Trophoblast cell (in vitro differentiated cells and primary cell): ENCODE results near the gene ANKUB1.

Source experiments
- DNase-seq, 2 donors: peaks; one replicate each; pipeline ENCODE4 v3.0.0-alpha.2; 2016
- H2AFZ ChIP-seq: 2 replicates; pipeline ENCODE4 v1.6.1; 2013; ENCODE audit warnings: low read length, moderate library complexity, mild to moderate bottlenecking; ENCODE audit not compliant: insufficient read depth, poor library complexity
- H2AK5ac ChIP-seq: 2 replicates; pipeline ENCODE4 v1.6.1; 2013; ENCODE audit warnings: mild to moderate bottlenecking, low read length
- H2BK120ac ChIP-seq: 2 replicates; pipeline ENCODE4 v1.6.1; 2013; ENCODE audit warnings: low read length, mild to moderate bottlenecking, moderate library complexity; ENCODE audit not compliant: insufficient read depth, poor library complexity
- H2BK12ac ChIP-seq: 2 replicates; pipeline ENCODE4 v1.6.1; 2013; ENCODE audit warnings: mild to moderate bottlenecking, low read length, moderate library complexity
- H2BK5ac ChIP-seq: 2 replicates; pipeline ENCODE4 v1.6.1; 2013; ENCODE audit warnings: low read length, low read depth, moderate library complexity, mild to moderate bottlenecking; ENCODE audit not compliant: poor library complexity
- H3K14ac ChIP-seq: 2 replicates; pipeline ENCODE4 v1.6.1; 2013; ENCODE audit warnings: mild to moderate bottlenecking, low read length
- H3K18ac ChIP-seq: 2 replicates; pipeline ENCODE4 v1.6.1; 2013; ENCODE audit warnings: mild to moderate bottlenecking, low read length
- H3K23ac ChIP-seq: 2 replicates; pipeline ENCODE4 v1.6.1; 2013; ENCODE audit warnings: low read length
- H3K27ac ChIP-seq: 2 replicates; pipeline ENCODE4 v1.5.1; 2013; ENCODE audit warnings: low read depth, mild to moderate bottlenecking, inconsistent platforms, low read length, moderate library complexity
- H3K27me3 ChIP-seq: 2 replicates; pipeline ENCODE4 v1.6.1; 2013; ENCODE audit warnings: inconsistent platforms, mild to moderate bottlenecking, low read length, moderate library complexity; ENCODE audit not compliant: insufficient read depth
- H3K36me3 ChIP-seq, 2 experiments: 1 replicate in 1 of 2; 2 replicates in 1 of 2; pipeline ENCODE4 v1.6.1; 2013; ENCODE audit warnings: low read length in 2 of 2, mild to moderate bottlenecking in 2 of 2, moderate library complexity in 1 of 2; ENCODE audit not compliant: insufficient read depth in 2 of 2, control insufficient read depth in 1 of 2
- H3K4ac ChIP-seq: 2 replicates; pipeline ENCODE4 v1.6.1; 2013; ENCODE audit warnings: low read depth, mild to moderate bottlenecking, low read length, moderate library complexity
- H3K4me1 ChIP-seq, 2 experiments: 1 replicate in 1 of 2; 2 replicates in 1 of 2; pipeline ENCODE4 v1.6.1; 2013; ENCODE audit warnings: low read length in 2 of 2, mild to moderate bottlenecking in 2 of 2, moderate library complexity in 1 of 2; ENCODE audit not compliant: insufficient read depth in 2 of 2, control insufficient read depth in 1 of 2
- H3K4me2 ChIP-seq: 2 replicates; pipeline ENCODE4 v1.6.1; 2013; ENCODE audit warnings: inconsistent platforms, mild to moderate bottlenecking, low read length, moderate library complexity
- H3K4me3 ChIP-seq: 2 replicates; pipeline ENCODE4 v1.5.1; 2013; ENCODE audit warnings: mild to moderate bottlenecking, low read depth, low read length, inconsistent platforms
- H3K79me1 ChIP-seq: one replicate; pipeline ENCODE4 v1.6.1; 2013; ENCODE audit warnings: low read length
- H3K79me2 ChIP-seq: 2 replicates; pipeline ENCODE4 v1.6.1; 2013; ENCODE audit warnings: low read length, mild to moderate bottlenecking; ENCODE audit not compliant: control insufficient read depth, insufficient read depth, poor library complexity
- H3K9ac ChIP-seq: 2 replicates; pipeline ENCODE4 v1.6.1; 2013; ENCODE audit warnings: mild to moderate bottlenecking, low read length
- H3K9me3 ChIP-seq: 2 replicates; pipeline ENCODE4 v1.6.1; 2013; ENCODE audit warnings: low read depth, mild to moderate bottlenecking, control low read depth, inconsistent platforms, low read length; ENCODE audit not compliant: insufficient read depth
- H4K12ac ChIP-seq: 2 replicates; pipeline ENCODE4 v1.6.1; 2013; ENCODE audit warnings: low read depth, mild to moderate bottlenecking, low read length, moderate library complexity
- H4K8ac ChIP-seq: 2 replicates; pipeline ENCODE4 v1.6.1; 2013; ENCODE audit warnings: low read depth, mild to moderate bottlenecking, low read length, moderate library complexity
- H4K91ac ChIP-seq: one replicate; pipeline ENCODE4 v1.6.1; 2013; ENCODE audit warnings: low read depth, mild to moderate bottlenecking, low read length, moderate library complexity
- WGBS: extraction: QIAGEN DNeasy Blood & Tissue Kit; methylation state at CpG from one replicate; pipeline ENCODE4 v1.1.7; 2013; ENCODE audit warnings: missing lambda C conversion rate; ENCODE audit not compliant: insufficient read length, insufficient coverage; ENCODE audit errors: extremely low coverage; 5-methylcytosine and 5-hydroxymethylcytosine counted together

ANKUB1 gene

GRCh38 chr3:149801639-149802038 lies 9.3 kb upstream of the ANKUB1 start:
- no peak overlapping the region for H3K18ac ChIP-seq

GRCh38 chr3:149801195-149801594 lies 8.8 kb upstream of the ANKUB1 start:
- Histone ChIP-seq H2AK5ac (no peak overlapping the region), H4K91ac (no peak overlapping the region), H3K79me2 (no peaks in the 10 kb centered on the region), H2BK120ac (no peak overlapping the region), H3K4me2 (no peak overlapping the region), H3K4ac (no peak overlapping the region), H3K27ac (no peak overlapping the region), H3K14ac (no peak overlapping the region), H3K4me1 (no peaks in the 10 kb centered on the region), H3K23ac (no peak overlapping the region), H2BK12ac (no peak overlapping the region), H3K36me3 (no peaks in the 10 kb centered on the region), H3K9me3 (no peaks in the 10 kb centered on the region), H3K9ac (no peak overlapping the region), H3K27me3 (no peaks in the 10 kb centered on the region), H3K18ac (no peak overlapping the region), H3K79me1 (no peaks in the 10 kb centered on the region), H4K8ac (no peak overlapping the region), H2AFZ (no peak overlapping the region), H2BK5ac (no peak overlapping the region), H3K4me3 (no peak overlapping the region), H4K12ac (no peak overlapping the region)
- no CpG with 5 or more reads among the region's 1 CpG for WGBS
- no peak for DNase-seq

More at GRCh38 chr3:149801639-149802038, 9.3 kb upstream of the ANKUB1 start:
- Histone ChIP-seq H3K27ac (no peak overlapping the region), H4K8ac (no peak overlapping the region), H2AK5ac (no peak overlapping the region), H3K9ac (no peak overlapping the region), H3K4me1 (no peaks in the 10 kb centered on the region), H4K12ac (no peak overlapping the region), H2BK12ac (no peak overlapping the region), H3K4ac (no peak overlapping the region), H3K4me3 (no peak overlapping the region), H3K27me3 (no peaks in the 10 kb centered on the region), H2BK120ac (no peak overlapping the region), H2AFZ (no peak overlapping the region), H3K4me2 (no peak overlapping the region), H3K79me2 (no peaks in the 10 kb centered on the region), H3K79me1 (no peaks in the 10 kb centered on the region), H2BK5ac (no peak overlapping the region), H4K91ac (no peak overlapping the region), H3K14ac (no peak overlapping the region), H3K9me3 (no peaks in the 10 kb centered on the region), H3K23ac (no peak overlapping the region), H3K36me3 (no peaks in the 10 kb centered on the region)
- DNase-seq: no peak
- WGBS: no CpG with 5 or more reads among the region's 5 CpGs

- no peak for DNase-seq
- Histone ChIP-seq H3K4me3 (no peak overlapping the region), H3K79me2 (no peaks in the 10 kb centered on the region), H3K27me3 (no peaks in the 10 kb centered on the region), H3K4me1 (no peaks in the 10 kb centered on the region), H2BK12ac (no peak overlapping the region), H3K9ac (no peak overlapping the region), H2BK120ac (no peak overlapping the region), H3K79me1 (no peaks in the 10 kb centered on the region), H3K18ac (no peak overlapping the region), H2AFZ (no peak overlapping the region), H2BK5ac (no peak overlapping the region), H4K12ac (no peak overlapping the region), H3K36me3 (no peaks in the 10 kb centered on the region), H3K4me2 (no peak overlapping the region), H3K4ac (no peak overlapping the region), H2AK5ac (no peak overlapping the region), H3K27ac (no peak overlapping the region), H3K23ac (no peak overlapping the region), H4K91ac (no peak overlapping the region), H3K14ac (no peak overlapping the region), H4K8ac (no peak overlapping the region), H3K9me3 (no peaks in the 10 kb centered on the region)
- WGBS: no CpG with 5 or more reads among the region's 8 CpGs
Observed at GRCh38 chr3:149800693-149801092, 8.3 kb upstream of the ANKUB1 start.

GRCh38 chr3:149796026-149796425 lies 3.7 kb upstream of the ANKUB1 start:
- Histone ChIP-seq H2BK12ac (no peak overlapping the region), H4K12ac (no peak overlapping the region), H3K79me2 (no peaks in the 10 kb centered on the region), H2BK120ac (no peak overlapping the region), H2BK5ac (no peak overlapping the region), H3K9ac (no peak overlapping the region), H4K91ac (no peak overlapping the region), H3K4me2 (no peak overlapping the region), H3K36me3 (no peaks in the 10 kb centered on the region), H3K9me3 (no peaks in the 10 kb centered on the region), H3K4ac (no peak overlapping the region), H2AK5ac (no peak overlapping the region), H3K27ac (no peak overlapping the region), H3K4me3 (no peak overlapping the region), H3K27me3 (no peaks in the 10 kb centered on the region), H3K23ac (no peak overlapping the region), H2AFZ (no peak overlapping the region), H3K14ac (no peak overlapping the region), H3K4me1 (no peaks in the 10 kb centered on the region), H3K79me1 (no peaks in the 10 kb centered on the region), H4K8ac (no peak overlapping the region), H3K18ac (no peak overlapping the region)
- no CpG with 5 or more reads among the region's 1 CpG for WGBS
- no peak for DNase-seq
